NT2/D1 (cell line): ENCODE measurements around the gene CCDC71.

ENCODE experiments used
- YY1 ChIP-seq: IDR thresholded peaks from 2 replicates; pipeline ENCODE4 v1.6.1; 2011; ENCODE audit not compliant: insufficient read length, insufficient read depth
- ZNF274 ChIP-seq: IDR thresholded peaks from 2 replicates; pipeline ENCODE4 v1.6.1; 2011; ENCODE audit warnings: mild to moderate bottlenecking, low read depth, low read length

DNA sequence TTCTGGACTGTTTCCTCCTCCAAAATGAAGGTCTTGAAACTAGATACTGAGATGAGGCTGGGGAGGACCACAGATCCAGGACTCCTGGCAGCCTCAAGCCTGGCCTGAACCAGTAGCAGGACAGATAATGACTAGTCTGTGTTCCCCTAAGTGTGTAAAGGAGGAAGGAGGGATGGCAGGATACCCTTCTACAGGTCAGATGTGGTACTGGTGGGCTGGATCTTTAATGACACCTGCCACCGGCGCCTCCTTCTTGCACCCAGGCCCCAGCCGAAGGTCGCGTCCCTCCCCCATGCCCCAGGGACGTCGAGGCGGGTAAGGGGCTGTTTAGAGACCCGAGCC lies 46.1 kb downstream of the CCDC71 start:
- TF ChIP-seq ZNF274 (no peak), YY1 (no peak)
